ENCODE results near the gene C20orf204.

DNA sequence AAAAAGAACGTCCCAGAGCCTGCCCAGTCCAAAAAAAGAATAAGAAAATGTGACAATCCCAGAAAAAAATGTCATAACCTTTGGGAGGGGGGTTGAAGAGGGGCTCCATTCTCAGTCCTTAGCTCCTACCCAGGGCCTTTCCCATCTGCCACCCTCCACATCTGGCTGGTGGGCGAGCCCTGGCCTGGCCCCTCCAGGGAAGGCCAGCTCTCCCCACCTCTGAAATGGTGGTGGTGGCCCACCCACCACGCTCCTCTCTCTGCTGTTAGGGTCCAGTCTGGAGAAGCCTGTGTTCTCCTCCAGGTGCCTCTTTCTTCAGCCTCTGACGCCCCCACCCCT lies 42.9 kb downstream of the C20orf204 start:
- TF ChIP-seq, protein P1, sequence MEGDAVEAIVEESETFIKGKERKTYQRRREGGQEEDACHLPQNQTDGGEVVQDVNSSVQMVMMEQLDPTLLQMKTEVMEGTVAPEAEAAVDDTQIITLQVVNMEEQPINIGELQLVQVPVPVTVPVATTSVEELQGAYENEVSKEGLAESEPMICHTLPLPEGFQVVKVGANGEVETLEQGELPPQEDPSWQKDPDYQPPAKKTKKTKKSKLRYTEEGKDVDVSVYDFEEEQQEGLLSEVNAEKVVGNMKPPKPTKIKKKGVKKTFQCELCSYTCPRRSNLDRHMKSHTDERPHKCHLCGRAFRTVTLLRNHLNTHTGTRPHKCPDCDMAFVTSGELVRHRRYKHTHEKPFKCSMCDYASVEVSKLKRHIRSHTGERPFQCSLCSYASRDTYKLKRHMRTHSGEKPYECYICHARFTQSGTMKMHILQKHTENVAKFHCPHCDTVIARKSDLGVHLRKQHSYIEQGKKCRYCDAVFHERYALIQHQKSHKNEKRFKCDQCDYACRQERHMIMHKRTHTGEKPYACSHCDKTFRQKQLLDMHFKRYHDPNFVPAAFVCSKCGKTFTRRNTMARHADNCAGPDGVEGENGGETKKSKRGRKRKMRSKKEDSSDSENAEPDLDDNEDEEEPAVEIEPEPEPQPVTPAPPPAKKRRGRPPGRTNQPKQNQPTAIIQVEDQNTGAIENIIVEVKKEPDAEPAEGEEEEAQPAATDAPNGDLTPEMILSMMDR (IDR thresholded peaks at IDR 0.05), result no peak
- no peak for TF ChIP-seq POLR2AphosphoS5 (IDR thresholded peaks at IDR 0.05)
- TF ChIP-seq POLR2A (IDR thresholded peaks at IDR 0.05), result no peak

All from breast epithelium (tissue), 3 donors.